Cardiac fibroblast (primary cell): ENCODE measurements around the gene DGKD.

ENCODE experiments used
- DNase-seq, 2 donors: peaks; one replicate each; pipeline versions ENCODE4 v3.0.0 to v3.0.0-alpha.2; 2010; ENCODE audit warnings: low read depth in 2 of 2
- H3K4me3 ChIP-seq, 2 donors: replicated peaks in 1 of 2; 1 replicate in 1 of 2; 2 replicates in 1 of 2; pipeline ENCODE4 v1.5.1; 2011; ENCODE audit warnings: low read depth in 2 of 2, low read length in 2 of 2, mild to moderate bottlenecking in 2 of 2, moderate library complexity in 1 of 2
- CTCF ChIP-seq: IDR thresholded peaks from one replicate; pipeline ENCODE4 v1.5.1; 2011; ENCODE audit warnings: low read depth, mild to moderate bottlenecking, low read length, inconsistent platforms

DGKD gene

GRCh38 chr2:233476651-233477547 lies 122.6 kb downstream of the DGKD start:
- no peak for DNase-seq
- no peak overlapping the region for H3K4me3 ChIP-seq
- TF ChIP-seq CTCF = no peak

- TF ChIP-seq CTCF = no peak
These were observed 123.5 kb downstream of the DGKD start for GRCh38 chr2:233477548-233478433.

GRCh38 chr2:233479616-233480489 lies 125.6 kb downstream of the DGKD start:
- no peak for DNase-seq
- no peak overlapping the region for H3K4me3 ChIP-seq
- TF ChIP-seq CTCF = no peak

More at GRCh38 chr2:233477548-233478433, 123.5 kb downstream of the DGKD start:
- no peak for DNase-seq
- H3K4me3 ChIP-seq = no peak overlapping the region

GRCh38 chr2:233480490-233481202 lies 126.4 kb downstream of the DGKD start:
- no peak for TF ChIP-seq CTCF
- no peak overlapping the region for H3K4me3 ChIP-seq
- DNase-seq = peak in 1 of 2 donors; percentile 24

- no peak for TF ChIP-seq CTCF
These were observed 127.3 kb downstream of the DGKD start for GRCh38 chr2:233481368-233482142.

More at GRCh38 chr2:233481368-233482142, 127.3 kb downstream of the DGKD start:
- peak in 1 of 2 donors; percentile 8 for DNase-seq
- no peak overlapping the region for H3K4me3 ChIP-seq
